Liver (tissue), 3 donors: ENCODE data around the gene HEPACAM.

Experiments
- FOXA1 ChIP-seq: IDR thresholded peaks from 2 replicates; pipeline ENCODE4 v1.6.1; 2016; ENCODE audit warnings: antibody characterized with exemption
- GABPA ChIP-seq, 2 donors: IDR thresholded peaks in 1 of 2; conservative IDR thresholded peaks in 1 of 2; 2 replicates each; pipeline ENCODE4 v1.6.1; 2016; ENCODE audit warnings: antibody characterized with exemption in 2 of 2, mild to moderate bottlenecking in 1 of 2, moderate library complexity in 1 of 2
- JUND ChIP-seq, 2 donors: IDR thresholded peaks; 2 replicates each; pipeline ENCODE4 v1.6.1; 2016; ENCODE audit warnings: antibody characterized with exemption in 2 of 2
- RAD21 ChIP-seq, 2 donors: IDR thresholded peaks; 2 replicates each; pipeline ENCODE4 v1.6.1; 2016; ENCODE audit warnings: antibody characterized with exemption in 2 of 2, mild to moderate bottlenecking in 2 of 2
- TF ChIP-seq, protein P1 (sequence below): IDR thresholded peaks from 2 replicates; pipeline ENCODE4 v1.6.1; 2016; ENCODE audit warnings: antibody characterized with exemption, mild to moderate bottlenecking
- TF ChIP-seq, protein P2 (sequence below): fragments of 150-350 bp; IDR thresholded peaks from 2 replicates; pipeline ENCODE4 v1.5.1; 2017; ENCODE audit warnings: improper control_type of control experiment, low read depth, low read length; ENCODE audit not compliant: missing input control
- TF ChIP-seq, protein P3 (sequence below): IDR thresholded peaks from 2 replicates; pipeline ENCODE4 v1.6.1; 2016; ENCODE audit warnings: antibody characterized with exemption
- donor health status: healthy.
- donor health status: healthy.

DNA sequence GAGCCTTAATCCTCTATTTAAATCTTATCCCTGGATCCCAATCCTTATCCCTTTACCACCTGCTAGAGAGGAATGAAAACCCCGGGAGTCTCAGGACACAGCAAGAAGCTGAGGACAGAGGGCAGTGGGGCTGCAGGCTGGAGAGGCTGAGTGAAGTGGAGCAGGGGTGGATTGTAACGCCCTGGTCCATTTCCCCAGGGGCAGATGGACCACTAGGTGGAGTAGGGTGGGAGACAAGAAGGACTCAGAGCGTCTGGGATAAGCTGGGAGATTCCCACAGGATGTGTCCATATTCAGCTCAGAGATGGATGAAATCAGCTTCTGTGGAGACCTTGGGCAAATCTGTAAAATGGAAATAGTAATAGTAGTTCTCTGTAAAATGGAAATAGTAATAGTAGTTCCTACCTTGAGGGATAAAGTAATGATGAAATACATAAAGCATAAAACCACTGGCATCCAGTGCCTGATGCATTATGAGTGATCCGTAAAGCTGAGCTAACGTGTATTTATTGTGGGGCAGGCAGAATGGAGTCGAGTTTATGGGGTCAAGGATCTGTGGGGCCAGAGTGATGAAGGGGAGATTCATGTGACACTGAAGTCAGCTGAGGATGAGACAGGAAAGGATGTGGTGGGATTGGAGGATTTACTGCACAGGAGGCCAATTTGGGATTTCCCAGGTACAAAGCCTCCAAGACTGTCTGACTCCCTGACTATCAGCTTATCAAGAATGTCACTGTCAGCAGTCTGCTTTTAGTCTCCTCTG lies 36.3 kb downstream of the HEPACAM start:
- TF ChIP-seq, protein P1, sequence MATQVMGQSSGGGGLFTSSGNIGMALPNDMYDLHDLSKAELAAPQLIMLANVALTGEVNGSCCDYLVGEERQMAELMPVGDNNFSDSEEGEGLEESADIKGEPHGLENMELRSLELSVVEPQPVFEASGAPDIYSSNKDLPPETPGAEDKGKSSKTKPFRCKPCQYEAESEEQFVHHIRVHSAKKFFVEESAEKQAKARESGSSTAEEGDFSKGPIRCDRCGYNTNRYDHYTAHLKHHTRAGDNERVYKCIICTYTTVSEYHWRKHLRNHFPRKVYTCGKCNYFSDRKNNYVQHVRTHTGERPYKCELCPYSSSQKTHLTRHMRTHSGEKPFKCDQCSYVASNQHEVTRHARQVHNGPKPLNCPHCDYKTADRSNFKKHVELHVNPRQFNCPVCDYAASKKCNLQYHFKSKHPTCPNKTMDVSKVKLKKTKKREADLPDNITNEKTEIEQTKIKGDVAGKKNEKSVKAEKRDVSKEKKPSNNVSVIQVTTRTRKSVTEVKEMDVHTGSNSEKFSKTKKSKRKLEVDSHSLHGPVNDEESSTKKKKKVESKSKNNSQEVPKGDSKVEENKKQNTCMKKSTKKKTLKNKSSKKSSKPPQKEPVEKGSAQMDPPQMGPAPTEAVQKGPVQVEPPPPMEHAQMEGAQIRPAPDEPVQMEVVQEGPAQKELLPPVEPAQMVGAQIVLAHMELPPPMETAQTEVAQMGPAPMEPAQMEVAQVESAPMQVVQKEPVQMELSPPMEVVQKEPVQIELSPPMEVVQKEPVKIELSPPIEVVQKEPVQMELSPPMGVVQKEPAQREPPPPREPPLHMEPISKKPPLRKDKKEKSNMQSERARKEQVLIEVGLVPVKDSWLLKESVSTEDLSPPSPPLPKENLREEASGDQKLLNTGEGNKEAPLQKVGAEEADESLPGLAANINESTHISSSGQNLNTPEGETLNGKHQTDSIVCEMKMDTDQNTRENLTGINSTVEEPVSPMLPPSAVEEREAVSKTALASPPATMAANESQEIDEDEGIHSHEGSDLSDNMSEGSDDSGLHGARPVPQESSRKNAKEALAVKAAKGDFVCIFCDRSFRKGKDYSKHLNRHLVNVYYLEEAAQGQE, result no peak
- TF ChIP-seq, protein P2, sequence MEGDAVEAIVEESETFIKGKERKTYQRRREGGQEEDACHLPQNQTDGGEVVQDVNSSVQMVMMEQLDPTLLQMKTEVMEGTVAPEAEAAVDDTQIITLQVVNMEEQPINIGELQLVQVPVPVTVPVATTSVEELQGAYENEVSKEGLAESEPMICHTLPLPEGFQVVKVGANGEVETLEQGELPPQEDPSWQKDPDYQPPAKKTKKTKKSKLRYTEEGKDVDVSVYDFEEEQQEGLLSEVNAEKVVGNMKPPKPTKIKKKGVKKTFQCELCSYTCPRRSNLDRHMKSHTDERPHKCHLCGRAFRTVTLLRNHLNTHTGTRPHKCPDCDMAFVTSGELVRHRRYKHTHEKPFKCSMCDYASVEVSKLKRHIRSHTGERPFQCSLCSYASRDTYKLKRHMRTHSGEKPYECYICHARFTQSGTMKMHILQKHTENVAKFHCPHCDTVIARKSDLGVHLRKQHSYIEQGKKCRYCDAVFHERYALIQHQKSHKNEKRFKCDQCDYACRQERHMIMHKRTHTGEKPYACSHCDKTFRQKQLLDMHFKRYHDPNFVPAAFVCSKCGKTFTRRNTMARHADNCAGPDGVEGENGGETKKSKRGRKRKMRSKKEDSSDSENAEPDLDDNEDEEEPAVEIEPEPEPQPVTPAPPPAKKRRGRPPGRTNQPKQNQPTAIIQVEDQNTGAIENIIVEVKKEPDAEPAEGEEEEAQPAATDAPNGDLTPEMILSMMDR, result no peak
- TF ChIP-seq, protein P3, sequence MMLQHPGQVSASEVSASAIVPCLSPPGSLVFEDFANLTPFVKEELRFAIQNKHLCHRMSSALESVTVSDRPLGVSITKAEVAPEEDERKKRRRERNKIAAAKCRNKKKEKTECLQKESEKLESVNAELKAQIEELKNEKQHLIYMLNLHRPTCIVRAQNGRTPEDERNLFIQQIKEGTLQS, result no peak
- no peak for TF ChIP-seq RAD21 (IDR thresholded peaks at IDR 0.05)
- TF ChIP-seq GABPA (IDR thresholded peaks at IDR 0.05 in 1 of 2, conservative IDR thresholded peaks at IDR 0.05 in 1 of 2), result no peak
- no peak for TF ChIP-seq FOXA1
- no peak for TF ChIP-seq JUND (IDR thresholded peaks at IDR 0.05)
